KMS-11 (cell line): ENCODE measurements around the gene CACNA1D.

ENCODE experiments used
- H2AFZ ChIP-seq: fragments of 200-600 bp; sonication (generic); 2 replicates; pipeline ENCODE4 v1.6.1; 2016; ENCODE audit warnings: antibody characterized with exemption, mixed run types, low read depth
- H3K27ac ChIP-seq: fragments of 200-600 bp; sonication (generic); 2 replicates; pipeline ENCODE4 v1.6.1; 2016; ENCODE audit warnings: mild to moderate bottlenecking, mixed run types
- H3K27me3 ChIP-seq: fragments of 200-600 bp; sonication (generic); 2 replicates; pipeline ENCODE4 v1.6.1; 2017; ENCODE audit warnings: mild to moderate bottlenecking, low read depth, mixed run types, moderate library complexity; ENCODE audit not compliant: insufficient read depth
- H3K36me3 ChIP-seq: fragments of 200-600 bp; sonication (generic); 2 replicates; pipeline ENCODE4 v1.6.1; 2017; ENCODE audit warnings: mild to moderate bottlenecking, mixed run types; ENCODE audit not compliant: insufficient read depth
- H3K4me1 ChIP-seq: fragments of 200-600 bp; sonication (generic); 2 replicates; pipeline ENCODE4 v1.6.1; 2016; ENCODE audit warnings: mild to moderate bottlenecking, low read depth, mixed run types; ENCODE audit not compliant: poor library complexity, severe bottlenecking
- H3K4me2 ChIP-seq: fragments of 200-600 bp; sonication (generic); 2 replicates; pipeline ENCODE4 v1.7.0; 2016; ENCODE audit warnings: mild to moderate bottlenecking, mixed run types
- H3K4me3 ChIP-seq: fragments of 200-600 bp; sonication (generic); IDR thresholded peaks from 2 replicates; pipeline ENCODE4 v1.6.1; 2017; ENCODE audit warnings: low read depth, low read length, mixed read lengths; ENCODE audit not compliant: insufficient read depth
- H3K79me2 ChIP-seq: fragments of 200-600 bp; sonication (generic); 2 replicates; pipeline ENCODE4 v1.6.1; 2016; ENCODE audit warnings: low read depth, mixed run types; ENCODE audit not compliant: insufficient read depth
- H3K9ac ChIP-seq: fragments of 200-600 bp; sonication (generic); 2 replicates; pipeline ENCODE4 v1.6.1; 2016; ENCODE audit warnings: mild to moderate bottlenecking, mixed run types
- H4K20me1 ChIP-seq: fragments of 200-600 bp; sonication (generic); 2 replicates; pipeline ENCODE4 v1.6.1; 2016; ENCODE audit warnings: mild to moderate bottlenecking, mixed run types; ENCODE audit not compliant: insufficient read depth
- TF ChIP-seq, protein P1 (sequence below): fragments of 200-600 bp; sonication (generic); conservative IDR thresholded peaks from 2 replicates; pipeline ENCODE4 v1.6.1; 2017; ENCODE audit warnings: low read depth, mild to moderate bottlenecking, antibody characterized with exemption, low read length, moderate library complexity, mixed read lengths

Gene CACNA1D

DNA sequence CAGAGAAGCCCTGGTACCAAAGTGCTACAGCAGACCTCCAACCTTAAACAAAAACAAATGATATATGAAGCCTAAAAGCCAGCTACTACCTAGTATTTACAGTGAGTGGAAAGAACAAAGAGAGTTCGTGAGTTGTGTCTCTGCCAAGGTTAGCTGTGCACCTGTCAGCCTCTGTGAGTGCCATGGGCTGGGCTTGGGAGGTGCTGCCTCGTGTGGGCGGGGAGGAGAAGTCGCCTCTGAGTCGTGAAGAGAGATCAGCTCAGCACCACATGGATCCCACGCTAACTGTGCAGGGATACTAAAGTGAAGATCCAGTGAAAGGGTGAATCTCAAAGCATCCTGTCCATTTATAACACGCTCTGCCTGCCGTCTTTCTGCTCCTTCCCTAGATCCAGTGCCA, 249.9 kb downstream of the CACNA1D start:
- H2AFZ ChIP-seq, result no peak overlapping the region
- H3K27me3 ChIP-seq, result no peaks in the 10 kb centered on the region
- H3K4me1 ChIP-seq, result no peaks in the 10 kb centered on the region
- no peaks in the 10 kb centered on the region for H3K79me2 ChIP-seq
- H3K9ac ChIP-seq, result no peak overlapping the region
- H4K20me1 ChIP-seq, result no peaks in the 10 kb centered on the region
- TF ChIP-seq, protein P1, sequence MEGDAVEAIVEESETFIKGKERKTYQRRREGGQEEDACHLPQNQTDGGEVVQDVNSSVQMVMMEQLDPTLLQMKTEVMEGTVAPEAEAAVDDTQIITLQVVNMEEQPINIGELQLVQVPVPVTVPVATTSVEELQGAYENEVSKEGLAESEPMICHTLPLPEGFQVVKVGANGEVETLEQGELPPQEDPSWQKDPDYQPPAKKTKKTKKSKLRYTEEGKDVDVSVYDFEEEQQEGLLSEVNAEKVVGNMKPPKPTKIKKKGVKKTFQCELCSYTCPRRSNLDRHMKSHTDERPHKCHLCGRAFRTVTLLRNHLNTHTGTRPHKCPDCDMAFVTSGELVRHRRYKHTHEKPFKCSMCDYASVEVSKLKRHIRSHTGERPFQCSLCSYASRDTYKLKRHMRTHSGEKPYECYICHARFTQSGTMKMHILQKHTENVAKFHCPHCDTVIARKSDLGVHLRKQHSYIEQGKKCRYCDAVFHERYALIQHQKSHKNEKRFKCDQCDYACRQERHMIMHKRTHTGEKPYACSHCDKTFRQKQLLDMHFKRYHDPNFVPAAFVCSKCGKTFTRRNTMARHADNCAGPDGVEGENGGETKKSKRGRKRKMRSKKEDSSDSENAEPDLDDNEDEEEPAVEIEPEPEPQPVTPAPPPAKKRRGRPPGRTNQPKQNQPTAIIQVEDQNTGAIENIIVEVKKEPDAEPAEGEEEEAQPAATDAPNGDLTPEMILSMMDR, result no peak
- no peaks in the 10 kb centered on the region for H3K36me3 ChIP-seq
- H3K4me3 ChIP-seq, result no peak overlapping the region
- H3K4me2 ChIP-seq, result no peak overlapping the region
- H3K27ac ChIP-seq, result no peak overlapping the region

DNA sequence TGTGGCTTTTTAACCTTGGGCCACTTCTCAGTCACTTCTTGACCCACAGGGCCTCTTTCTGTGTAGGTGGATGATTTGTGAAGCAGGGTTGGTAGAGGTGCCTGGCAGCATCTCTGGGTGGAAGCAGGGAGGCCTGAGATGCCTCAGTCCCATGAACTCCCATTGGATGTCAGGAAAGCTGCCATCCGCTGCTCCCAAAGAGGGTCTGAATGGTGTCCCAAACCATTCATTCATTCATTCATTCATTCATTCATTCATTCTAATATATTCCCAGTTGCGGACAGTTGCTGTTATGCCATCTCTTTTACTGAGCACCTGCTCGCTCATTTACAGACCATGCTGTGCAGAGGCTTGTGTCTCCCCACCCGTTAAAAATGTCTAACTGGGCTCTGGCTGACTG, 253.1 kb downstream of the CACNA1D start:
- Histone ChIP-seq H3K4me2 (no peak overlapping the region), H3K9ac (no peak overlapping the region), H3K4me1 (no peaks in the 10 kb centered on the region), H3K79me2 (no peaks in the 10 kb centered on the region), H3K27me3 (no peaks in the 10 kb centered on the region), H2AFZ (no peak overlapping the region), H3K36me3 (no peaks in the 10 kb centered on the region), H3K4me3 (no peak overlapping the region), H3K27ac (no peak overlapping the region), H4K20me1 (no peaks in the 10 kb centered on the region)
- TF ChIP-seq, protein P1, result no peak

GRCh38 chr3:53748512-53749271, 254.3 kb downstream of the CACNA1D start:
- no peak overlapping the region for H3K9ac ChIP-seq
- H3K4me2 ChIP-seq, result no peak overlapping the region
- H4K20me1 ChIP-seq, result no peaks in the 10 kb centered on the region
- no peak overlapping the region for H3K4me3 ChIP-seq
- no peaks in the 10 kb centered on the region for H3K79me2 ChIP-seq
- H2AFZ ChIP-seq, result no peak overlapping the region
- TF ChIP-seq, protein P1, result no peak
- no peaks in the 10 kb centered on the region for H3K4me1 ChIP-seq
- H3K27ac ChIP-seq, result no peak overlapping the region
- no peaks in the 10 kb centered on the region for H3K36me3 ChIP-seq
- H3K27me3 ChIP-seq, result no peaks in the 10 kb centered on the region

GRCh38 chr3:53749448-53749847, 255.0 kb downstream of the CACNA1D start:
- H3K9ac ChIP-seq, result no peak overlapping the region
- no peak overlapping the region for H3K27ac ChIP-seq
- H3K4me1 ChIP-seq, result no peaks in the 10 kb centered on the region
- H3K4me2 ChIP-seq, result no peak overlapping the region
- no peaks in the 10 kb centered on the region for H3K79me2 ChIP-seq
- H4K20me1 ChIP-seq, result no peaks in the 10 kb centered on the region
- no peak overlapping the region for H3K4me3 ChIP-seq
- TF ChIP-seq, protein P1, result no peak
- H2AFZ ChIP-seq, result no peak overlapping the region
- no peaks in the 10 kb centered on the region for H3K27me3 ChIP-seq
- H3K36me3 ChIP-seq, result no peaks in the 10 kb centered on the region
